Erythroblast (primary cell): ENCODE data around the gene ITPR1.

Source experiments
- GATA1 ChIP-seq: IDR thresholded peaks from 2 replicates; pipeline ENCODE4 v1.6.1; 2011; ENCODE audit warnings: low read depth, mild to moderate bottlenecking, control low read depth, low read length, moderate library complexity
- POLR2A ChIP-seq: IDR thresholded peaks from 2 replicates; pipeline ENCODE4 v1.6.1; 2011; ENCODE audit warnings: mild to moderate bottlenecking, low read length

DNA sequence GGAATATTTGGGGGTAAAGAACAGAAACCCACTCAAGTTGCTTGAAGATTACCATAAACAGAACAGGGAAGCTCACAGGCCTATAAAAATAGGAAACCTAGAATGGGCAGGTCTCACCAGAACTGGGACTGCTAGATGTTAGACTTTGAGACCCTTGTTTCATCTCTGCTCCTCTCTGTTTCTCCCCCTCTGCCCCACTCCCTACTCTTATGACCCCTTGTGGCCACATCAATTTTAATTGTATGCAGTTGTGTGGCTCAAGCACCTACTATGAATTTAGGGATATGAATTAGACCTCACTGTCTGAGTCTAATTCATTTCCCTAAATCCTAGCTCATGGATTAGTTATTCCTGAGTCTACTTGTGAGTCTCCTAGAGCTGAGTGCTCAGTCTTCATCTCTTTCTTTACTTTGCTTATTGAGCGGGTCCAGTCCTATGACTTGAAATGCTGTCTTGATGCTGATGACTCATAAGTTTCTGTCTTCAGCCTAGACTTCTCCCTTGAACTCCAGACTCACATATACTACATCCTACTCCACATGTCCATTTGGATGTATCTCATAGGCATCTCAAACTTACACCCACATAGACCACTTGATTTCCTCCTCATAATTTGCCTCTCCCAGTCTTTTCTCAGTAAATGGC lies 78.7 kb downstream of the ITPR1 start:
- no peak for TF ChIP-seq POLR2A
- TF ChIP-seq GATA1: no peak
